Measurements from ENCODE around the gene DNAJC13. TPM values are rescaled to one million over a fixed set of nuclear protein-coding genes. Genes with fewer than 3 reads are reported as not detected.

Gene DNAJC13
- total and polyA plus RNA-seq, 2 of the 8 experiments (the other 6 are each of a cell fraction or from before 2014, with no cell fraction given): 7.9 to 28.8 TPM

DNA sequence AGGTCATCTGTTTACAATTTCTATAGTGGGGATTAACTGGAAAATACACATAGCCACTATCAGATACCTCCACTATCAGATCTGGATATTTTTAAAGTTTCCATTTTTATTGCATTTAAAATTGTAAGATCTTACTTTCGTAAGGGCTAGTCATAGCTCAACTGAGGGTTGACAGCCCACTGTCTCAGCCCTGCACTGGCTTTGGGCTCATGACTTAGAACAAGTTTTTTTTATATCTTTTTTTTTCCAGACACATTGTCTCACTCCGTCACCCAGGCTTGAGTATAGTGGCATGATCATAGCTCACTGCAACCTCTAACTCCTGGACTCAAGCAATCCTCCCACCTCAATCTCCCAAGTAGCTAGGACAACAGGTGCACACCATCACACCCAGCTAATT, 48.8 kb upstream of the DNAJC13 start:
- no peak overlapping the region for H3K9ac ChIP-seq (replicated peaks in 1 of 4; ENCODE audit: extremely low read depth in 1 of 4, low read depth in 3 of 4, low read length in 3 of 4)
- H3K4ac ChIP-seq (replicated peaks; ENCODE audit: insufficient read length, low read depth, low read length): no peak overlapping the region
- no peak overlapping the region for H4K8ac ChIP-seq (ENCODE audit: extremely low read depth, insufficient read depth, low read length)
- H3K4me2 ChIP-seq (ENCODE audit: insufficient read depth in 1 of 2, low read depth in 2 of 2, low read length in 2 of 2): no peak overlapping the region
- H3K23me2 ChIP-seq (ENCODE audit: low read depth, low read length): no peaks in the 10 kb centered on the region
- no peak overlapping the region for H3K27ac ChIP-seq (ENCODE audit: low read depth, low read length)
- no peak overlapping the region for H2AK5ac ChIP-seq (ENCODE audit: low read depth, low read length)
- no peaks in the 10 kb centered on the region for H3K27me3 ChIP-seq (replicated peaks in 1 of 4; ENCODE audit: control insufficient read depth in 3 of 4, extremely low read depth in 1 of 4, insufficient read depth in 3 of 4, low read length in 3 of 4)
- CTCF ChIA-PET (ENCODE audit: partially characterized antibody): interaction anchor here (0.6 to 6.7 kb wide), 9 partner anchors 11 to 332 kb away, joined by 3 to 45 read pairs (median 6); no protein-coding TSS in a partner anchor
- no peak overlapping the region for H2BK120ac ChIP-seq (replicated peaks; ENCODE audit: low read depth, low read length)
- H2BK5ac ChIP-seq (ENCODE audit: low read depth, low read length): no peak overlapping the region
- H2BK15ac ChIP-seq (ENCODE audit: low read length): no peak overlapping the region
- no peak overlapping the region for H3K56ac ChIP-seq (replicated peaks; ENCODE audit: insufficient read length, low read depth, low read length)
- H3K4me1 ChIP-seq (replicated peaks in 1 of 4; ENCODE audit: control insufficient read depth in 3 of 4, insufficient read depth in 4 of 4, low read length in 3 of 4): no peaks in the 10 kb centered on the region
- H3K23ac ChIP-seq (ENCODE audit: insufficient read length): no peak overlapping the region
- H2BK20ac ChIP-seq (ENCODE audit: low read length): no peak overlapping the region
- H3K4me3 ChIP-seq (ENCODE audit: extremely low read depth in 1 of 4, insufficient read depth in 2 of 4, low read depth in 3 of 4, low read length in 4 of 4): no peak overlapping the region
- no peak overlapping the region for H2BK12ac ChIP-seq (ENCODE audit: low read depth, low read length)
- FAIRE-seq (no peak), DNase-seq (ENCODE audit: low read depth in 1 of 2, low spot score in 2 of 2) (no peak)
- no peaks in the 10 kb centered on the region for H3K79me1 ChIP-seq (ENCODE audit: low read depth, low read length)
- H3K18ac ChIP-seq (ENCODE audit: extremely low read depth, low read length): no peak overlapping the region
- no peaks in the 10 kb centered on the region for H3K79me2 ChIP-seq (ENCODE audit: control insufficient read depth in 1 of 2, insufficient read depth in 2 of 2, low read length in 2 of 2)
- H2AFZ ChIP-seq (ENCODE audit: low read length): no peak overlapping the region
- H4K20me1 ChIP-seq (replicated peaks in 1 of 2; ENCODE audit: control insufficient read depth in 1 of 2, insufficient read depth in 2 of 2, low read length in 2 of 2): no peaks in the 10 kb centered on the region
- H3K9me3 ChIP-seq (ENCODE audit: insufficient read depth in 2 of 2, low read depth in 1 of 2, low read length in 1 of 2): no peaks in the 10 kb centered on the region
- 87% methylated on average over 2 of the region's 2 CpGs; no CpG with 5 or more reads in 1 of the 2 experiments for WGBS, 2 experiments (ENCODE audit: extremely low coverage in 1 of 2, insufficient coverage in 1 of 2, insufficient read length in 1 of 2, insufficient replicate concordance in 2 of 2, low coverage in 1 of 2, low lambda C conversion rate in 2 of 2, missing lambda C conversion rate in 1 of 2)
- H3K14ac ChIP-seq (ENCODE audit: insufficient read length): no peak overlapping the region
- H3K36me3 ChIP-seq (ENCODE audit: control insufficient read depth in 2 of 4, insufficient read depth in 4 of 4, low read length in 3 of 4): no peaks in the 10 kb centered on the region
- POLR2A ChIA-PET (ENCODE audit: partially characterized antibody): interaction anchor here (1.2 to 1.4 kb wide), 2 partner anchors 8 to 13 kb away, joined by 3 to 5 read pairs; no protein-coding TSS in a partner anchor
- H4K91ac ChIP-seq (replicated peaks; ENCODE audit: insufficient read length, low read length): no peak overlapping the region
- H4K5ac ChIP-seq (ENCODE audit: insufficient read length, low read depth, low read length): no peak overlapping the region
- TF ChIP-seq SIN3A (conservative IDR thresholded peaks at IDR 0.05 in 1 of 2, IDR thresholded peaks at IDR 0.05 in 1 of 2; ENCODE audit: low read depth in 1 of 2, low read length in 2 of 2) (no peak), RFX5 (IDR thresholded peaks at IDR 0.05; ENCODE audit: borderline replicate concordance, low read depth, low read length) (no peak), MAFK (IDR thresholded peaks at IDR 0.05; ENCODE audit: low read depth, low read length) (no peak), EGR1 (IDR thresholded peaks at IDR 0.05; ENCODE audit: borderline replicate concordance, low read depth, low read length) (no peak), EP300 (IDR thresholded peaks at IDR 0.05; ENCODE audit: borderline replicate concordance in 1 of 2, low read depth in 2 of 2, low read length in 2 of 2) (no peak), JUND (IDR thresholded peaks at IDR 0.05; ENCODE audit: low read length) (no peak), RNF2 (IDR thresholded peaks at IDR 0.05; ENCODE audit: borderline replicate concordance, low read depth, low read length, missing control alignments, poor library complexity, severe bottlenecking) (no peak), ASH2L (IDR thresholded peaks at IDR 0.05; ENCODE audit: low read length) (no peak), PHF8 (conservative IDR thresholded peaks at IDR 0.05; ENCODE audit: low read depth, low read length) (no peak), TAF1 (IDR thresholded peaks at IDR 0.05; ENCODE audit: low read depth, low read length) (no peak), POLR2AphosphoS5 (IDR thresholded peaks at IDR 0.05; ENCODE audit: low read depth, low read length) (no peak)
- TF ChIP-seq, protein P1, sequence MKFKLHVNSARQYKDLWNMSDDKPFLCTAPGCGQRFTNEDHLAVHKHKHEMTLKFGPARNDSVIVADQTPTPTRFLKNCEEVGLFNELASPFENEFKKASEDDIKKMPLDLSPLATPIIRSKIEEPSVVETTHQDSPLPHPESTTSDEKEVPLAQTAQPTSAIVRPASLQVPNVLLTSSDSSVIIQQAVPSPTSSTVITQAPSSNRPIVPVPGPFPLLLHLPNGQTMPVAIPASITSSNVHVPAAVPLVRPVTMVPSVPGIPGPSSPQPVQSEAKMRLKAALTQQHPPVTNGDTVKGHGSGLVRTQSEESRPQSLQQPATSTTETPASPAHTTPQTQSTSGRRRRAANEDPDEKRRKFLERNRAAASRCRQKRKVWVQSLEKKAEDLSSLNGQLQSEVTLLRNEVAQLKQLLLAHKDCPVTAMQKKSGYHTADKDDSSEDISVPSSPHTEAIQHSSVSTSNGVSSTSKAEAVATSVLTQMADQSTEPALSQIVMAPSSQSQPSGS (IDR thresholded peaks at IDR 0.05; ENCODE audit: low read length): no peak
